LNCAP (cell line): ENCODE data around the gene SHROOM2.

Experiments used
- TF ChIP-seq, protein P1 (sequence below): fragments of 450-650 bp; IDR thresholded peaks from 2 replicates; pipeline ENCODE4 v1.5.1; 2017; ENCODE audit warnings: mild to moderate bottlenecking

Gene SHROOM2

DNA sequence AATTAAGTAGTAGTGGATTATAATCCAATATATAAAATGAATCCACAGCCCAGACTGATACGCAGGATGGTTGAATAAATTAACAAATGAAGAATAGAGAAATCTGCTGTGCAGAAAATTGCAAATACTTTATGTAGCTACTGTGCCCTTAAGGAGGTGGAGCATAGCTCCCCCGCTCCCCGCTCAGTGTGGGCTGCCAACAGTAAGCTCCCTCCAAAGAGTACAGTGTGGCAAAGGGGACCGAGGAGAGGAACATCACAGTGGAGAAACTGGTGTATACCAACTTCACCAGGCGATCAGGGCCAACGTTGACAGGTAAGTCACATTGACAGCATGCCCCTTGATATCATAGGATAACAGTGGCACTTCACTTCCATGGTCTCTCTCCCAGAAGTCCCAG is 123.0 kb downstream of the SHROOM2 start:
- TF ChIP-seq, protein P1, sequence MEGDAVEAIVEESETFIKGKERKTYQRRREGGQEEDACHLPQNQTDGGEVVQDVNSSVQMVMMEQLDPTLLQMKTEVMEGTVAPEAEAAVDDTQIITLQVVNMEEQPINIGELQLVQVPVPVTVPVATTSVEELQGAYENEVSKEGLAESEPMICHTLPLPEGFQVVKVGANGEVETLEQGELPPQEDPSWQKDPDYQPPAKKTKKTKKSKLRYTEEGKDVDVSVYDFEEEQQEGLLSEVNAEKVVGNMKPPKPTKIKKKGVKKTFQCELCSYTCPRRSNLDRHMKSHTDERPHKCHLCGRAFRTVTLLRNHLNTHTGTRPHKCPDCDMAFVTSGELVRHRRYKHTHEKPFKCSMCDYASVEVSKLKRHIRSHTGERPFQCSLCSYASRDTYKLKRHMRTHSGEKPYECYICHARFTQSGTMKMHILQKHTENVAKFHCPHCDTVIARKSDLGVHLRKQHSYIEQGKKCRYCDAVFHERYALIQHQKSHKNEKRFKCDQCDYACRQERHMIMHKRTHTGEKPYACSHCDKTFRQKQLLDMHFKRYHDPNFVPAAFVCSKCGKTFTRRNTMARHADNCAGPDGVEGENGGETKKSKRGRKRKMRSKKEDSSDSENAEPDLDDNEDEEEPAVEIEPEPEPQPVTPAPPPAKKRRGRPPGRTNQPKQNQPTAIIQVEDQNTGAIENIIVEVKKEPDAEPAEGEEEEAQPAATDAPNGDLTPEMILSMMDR: no peak

DNA sequence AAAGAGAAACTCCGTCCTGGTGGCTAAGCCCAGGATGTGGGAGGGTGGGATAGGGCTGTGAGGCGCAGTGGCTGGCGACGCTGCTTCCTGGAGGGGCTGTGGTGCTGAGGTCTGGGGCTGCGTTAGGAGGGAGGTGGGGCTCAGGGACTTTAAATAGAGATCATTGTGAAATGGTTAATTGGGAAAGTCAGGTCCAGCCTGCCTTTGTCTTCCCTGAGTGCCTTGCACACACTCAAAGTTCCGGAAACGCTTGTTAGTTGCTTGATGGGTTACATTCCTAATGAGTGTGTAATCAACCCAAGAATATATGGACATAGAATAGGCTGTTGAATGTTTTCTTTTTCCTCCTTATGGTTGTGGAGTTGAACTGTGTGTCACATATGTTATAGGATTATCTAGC is 125.3 kb downstream of the SHROOM2 start:
- TF ChIP-seq, protein P1: no peak

DNA sequence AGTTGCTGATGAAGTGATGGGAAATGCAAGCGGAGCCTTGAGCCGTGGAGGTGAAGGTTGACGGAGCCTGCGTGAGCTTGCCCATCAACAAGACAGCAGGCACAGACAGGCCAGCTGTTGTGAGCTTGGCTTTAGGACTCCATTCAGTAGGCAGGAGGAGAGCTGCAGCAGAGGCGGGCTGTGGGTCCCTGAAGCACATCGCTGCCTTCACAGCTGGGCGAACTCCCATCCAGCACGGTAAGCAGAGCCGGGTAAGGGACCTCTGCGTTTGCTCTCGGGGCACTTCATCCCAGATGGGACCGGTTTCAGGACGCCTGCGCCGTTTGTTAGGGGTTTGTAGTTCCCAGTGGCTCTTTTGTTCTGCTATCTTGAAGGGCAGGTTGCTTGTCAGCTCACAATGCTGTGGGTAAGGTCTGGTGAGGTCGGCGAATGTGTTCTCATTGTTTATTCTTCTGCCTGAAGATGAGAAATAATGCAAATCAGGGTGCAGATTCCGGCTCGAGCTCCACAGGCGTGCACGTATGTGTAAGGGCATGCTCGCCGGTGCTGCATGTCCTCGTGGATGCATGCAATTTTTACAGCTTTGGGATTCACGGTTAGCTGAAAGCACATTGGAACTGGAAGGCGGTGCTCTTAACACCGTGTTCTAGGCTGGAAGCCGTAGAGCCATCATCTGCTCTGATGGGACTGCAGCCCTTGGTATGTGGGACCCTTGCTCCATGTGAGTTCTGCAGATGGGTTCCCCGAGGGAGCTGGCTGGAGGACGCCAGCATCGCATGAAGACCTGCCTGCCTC is 126.3 kb downstream of the SHROOM2 start:
- TF ChIP-seq, protein P1: no peak

DNA sequence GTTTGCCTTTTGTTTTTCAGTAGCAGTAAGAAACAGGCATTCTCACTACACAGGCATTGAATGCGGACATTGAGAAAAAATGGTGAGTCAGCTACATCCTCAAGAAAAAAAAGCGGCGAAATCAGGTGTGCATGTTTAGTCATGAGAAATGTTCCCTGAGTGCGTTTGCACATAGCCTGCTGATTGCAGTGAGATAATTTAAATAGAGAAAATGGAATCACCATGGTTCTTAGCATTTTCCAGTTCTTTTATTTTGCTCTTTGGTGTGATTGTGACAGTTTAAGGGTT is 126.9 kb downstream of the SHROOM2 start:
- TF ChIP-seq, protein P1: no peak

DNA sequence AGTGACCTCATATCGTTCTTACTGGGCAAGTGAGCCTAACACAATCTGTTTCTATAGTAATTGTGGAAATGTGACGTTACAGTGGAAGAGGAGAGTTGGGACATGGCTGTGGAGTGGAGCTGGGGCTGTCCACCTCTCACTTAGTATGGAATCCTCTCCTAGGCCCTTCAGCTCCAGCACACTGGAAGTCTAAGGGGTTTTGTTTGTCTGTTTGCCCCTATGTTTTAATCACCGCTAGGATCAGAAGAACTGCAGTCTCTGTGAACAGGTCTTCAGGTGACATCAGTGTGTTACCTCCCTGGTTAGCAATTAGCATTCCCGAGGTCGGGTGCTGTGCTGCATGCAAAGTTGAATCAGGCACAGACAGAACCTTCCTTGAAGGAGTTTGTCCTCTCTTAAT is 131.6 kb downstream of the SHROOM2 start:
- TF ChIP-seq, protein P1: no peak

DNA sequence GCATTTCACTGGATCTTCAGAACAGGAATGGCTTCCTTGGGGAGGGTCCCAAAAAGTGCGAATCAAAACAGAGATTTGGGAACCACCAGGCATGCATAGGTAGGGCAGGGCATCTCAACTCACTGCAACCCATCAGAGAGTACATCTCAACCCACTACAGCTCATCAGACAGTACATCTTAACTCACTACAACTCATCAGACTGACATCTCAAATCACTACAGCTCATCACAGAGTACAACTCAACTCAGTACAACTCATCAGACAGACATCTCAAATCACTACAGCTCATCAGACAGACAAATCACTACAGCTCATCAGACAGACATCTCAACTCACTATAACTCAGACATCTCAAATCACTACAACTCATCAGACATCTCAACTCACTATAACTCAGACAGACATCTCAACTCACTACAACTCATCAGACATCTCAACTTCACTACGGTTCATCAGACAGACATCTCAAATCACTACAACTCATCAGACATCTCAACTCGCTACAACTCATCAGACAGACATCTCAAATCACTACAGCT is 133.5 kb downstream of the SHROOM2 start:
- TF ChIP-seq, protein P1: no peak

DNA sequence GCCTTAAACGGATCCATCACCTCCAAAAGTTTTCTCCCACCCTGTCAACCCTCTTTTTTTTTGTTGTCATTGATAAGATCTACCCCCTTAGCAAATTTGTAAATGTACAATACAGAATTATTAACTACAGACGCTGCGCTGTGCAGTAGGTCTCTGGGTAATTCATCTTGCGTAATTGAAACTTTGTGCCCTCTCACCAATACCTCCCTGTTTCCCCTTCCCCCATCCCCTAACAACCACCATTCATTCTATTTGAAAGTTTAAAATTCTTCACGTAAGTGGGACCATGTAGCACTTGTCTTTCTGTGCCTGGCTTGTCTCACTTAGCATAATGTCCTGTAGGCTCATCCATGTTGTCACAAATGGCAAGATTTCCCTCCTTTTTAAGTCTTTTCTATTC is 135.2 kb downstream of the SHROOM2 start:
- TF ChIP-seq, protein P1: no peak
